GM20000 (cell line): ENCODE data around the gene ZNF865.

ENCODE experiments used
- DNase-seq: peaks from one replicate; pipeline ENCODE4 v3.0.0; 2012; ENCODE audit warnings: low spot score
- TF ChIP-seq, protein P1 (sequence below): IDR thresholded peaks from 2 replicates; pipeline ENCODE4 v1.5.1; 2012; ENCODE audit warnings: mild to moderate bottlenecking, control low read depth; ENCODE audit errors: extremely low read depth, missing control alignments

The ZNF865 gene

DNA sequence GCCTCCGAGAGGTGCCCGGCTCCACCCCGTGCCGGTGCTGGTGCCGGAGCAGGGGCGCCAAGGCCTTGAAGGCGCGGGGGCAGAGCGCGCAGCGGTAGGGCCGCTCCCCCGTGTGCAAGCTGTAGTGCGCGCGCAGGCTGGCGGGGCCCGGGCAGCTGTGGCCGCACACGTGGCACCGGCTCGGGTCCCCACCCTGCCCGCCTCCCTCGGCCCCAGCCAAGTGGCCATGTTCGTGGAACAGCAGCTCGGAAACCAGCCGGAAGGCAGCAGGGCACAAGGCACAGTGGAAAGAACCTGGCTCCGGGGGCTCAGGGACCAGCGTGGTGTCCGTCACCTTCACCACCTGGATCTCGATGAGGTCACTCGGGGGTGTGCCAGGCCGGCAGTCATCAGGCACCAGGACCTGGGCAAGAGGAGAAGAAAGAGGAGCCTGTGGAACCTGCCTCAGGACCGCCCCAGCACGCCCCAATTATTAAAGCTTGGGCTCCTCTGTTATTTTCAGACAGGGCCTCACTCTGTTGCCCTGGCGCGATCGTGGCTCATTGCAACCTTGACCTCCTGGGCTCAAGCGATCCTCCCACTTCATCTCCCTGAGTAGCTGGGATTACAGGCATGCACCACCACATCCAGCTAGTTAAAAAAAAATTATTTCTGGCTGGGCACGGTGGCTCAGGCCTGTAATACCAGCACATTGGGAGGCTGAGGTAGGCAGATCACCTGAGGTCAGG is 17.0 kb downstream of the ZNF865 start:
- peak; percentile 33 for DNase-seq
- TF ChIP-seq, protein P1, sequence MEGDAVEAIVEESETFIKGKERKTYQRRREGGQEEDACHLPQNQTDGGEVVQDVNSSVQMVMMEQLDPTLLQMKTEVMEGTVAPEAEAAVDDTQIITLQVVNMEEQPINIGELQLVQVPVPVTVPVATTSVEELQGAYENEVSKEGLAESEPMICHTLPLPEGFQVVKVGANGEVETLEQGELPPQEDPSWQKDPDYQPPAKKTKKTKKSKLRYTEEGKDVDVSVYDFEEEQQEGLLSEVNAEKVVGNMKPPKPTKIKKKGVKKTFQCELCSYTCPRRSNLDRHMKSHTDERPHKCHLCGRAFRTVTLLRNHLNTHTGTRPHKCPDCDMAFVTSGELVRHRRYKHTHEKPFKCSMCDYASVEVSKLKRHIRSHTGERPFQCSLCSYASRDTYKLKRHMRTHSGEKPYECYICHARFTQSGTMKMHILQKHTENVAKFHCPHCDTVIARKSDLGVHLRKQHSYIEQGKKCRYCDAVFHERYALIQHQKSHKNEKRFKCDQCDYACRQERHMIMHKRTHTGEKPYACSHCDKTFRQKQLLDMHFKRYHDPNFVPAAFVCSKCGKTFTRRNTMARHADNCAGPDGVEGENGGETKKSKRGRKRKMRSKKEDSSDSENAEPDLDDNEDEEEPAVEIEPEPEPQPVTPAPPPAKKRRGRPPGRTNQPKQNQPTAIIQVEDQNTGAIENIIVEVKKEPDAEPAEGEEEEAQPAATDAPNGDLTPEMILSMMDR = no peak

DNA sequence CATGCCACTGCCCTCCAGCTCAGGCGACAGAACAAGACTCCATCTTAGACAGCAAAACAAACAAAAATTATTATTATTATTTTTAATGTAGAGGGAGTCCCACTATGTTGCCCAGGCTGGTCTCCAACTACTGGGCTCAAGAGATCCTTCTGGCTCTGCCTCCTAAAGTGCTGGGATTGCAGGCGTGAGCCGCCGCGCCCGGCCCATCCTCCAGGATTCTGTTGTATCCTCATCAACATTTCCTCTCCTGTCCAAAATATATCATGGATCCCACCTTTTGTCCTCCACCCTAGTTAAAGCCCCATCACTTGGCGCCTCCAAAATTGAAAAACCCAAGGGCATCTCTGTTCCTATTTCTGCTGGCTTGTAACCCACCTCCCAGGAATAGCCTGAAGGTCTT is 17.7 kb downstream of the ZNF865 start:
- no peak for DNase-seq
- TF ChIP-seq, protein P1 = no peak

DNA sequence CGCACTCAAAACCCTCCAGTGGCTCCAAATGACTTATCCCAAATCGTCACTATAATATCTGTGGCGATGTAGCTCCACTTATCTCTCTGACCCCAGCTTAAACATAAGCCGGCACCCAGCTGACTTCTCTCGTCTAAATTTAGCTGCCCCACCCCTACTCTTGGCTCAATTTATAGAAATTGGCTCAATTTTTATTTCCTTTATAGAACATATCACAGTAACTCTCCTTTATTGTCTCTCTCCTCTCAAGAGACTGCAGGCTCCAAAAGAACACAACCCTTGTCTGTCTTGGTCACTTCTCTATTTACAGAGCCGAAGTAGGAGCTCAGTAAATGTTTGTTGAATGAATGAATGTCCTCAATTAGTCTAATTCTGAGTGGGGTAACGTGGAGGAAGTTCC is 18.1 kb downstream of the ZNF865 start:
- TF ChIP-seq, protein P1 = no peak
- no peak for DNase-seq

DNA sequence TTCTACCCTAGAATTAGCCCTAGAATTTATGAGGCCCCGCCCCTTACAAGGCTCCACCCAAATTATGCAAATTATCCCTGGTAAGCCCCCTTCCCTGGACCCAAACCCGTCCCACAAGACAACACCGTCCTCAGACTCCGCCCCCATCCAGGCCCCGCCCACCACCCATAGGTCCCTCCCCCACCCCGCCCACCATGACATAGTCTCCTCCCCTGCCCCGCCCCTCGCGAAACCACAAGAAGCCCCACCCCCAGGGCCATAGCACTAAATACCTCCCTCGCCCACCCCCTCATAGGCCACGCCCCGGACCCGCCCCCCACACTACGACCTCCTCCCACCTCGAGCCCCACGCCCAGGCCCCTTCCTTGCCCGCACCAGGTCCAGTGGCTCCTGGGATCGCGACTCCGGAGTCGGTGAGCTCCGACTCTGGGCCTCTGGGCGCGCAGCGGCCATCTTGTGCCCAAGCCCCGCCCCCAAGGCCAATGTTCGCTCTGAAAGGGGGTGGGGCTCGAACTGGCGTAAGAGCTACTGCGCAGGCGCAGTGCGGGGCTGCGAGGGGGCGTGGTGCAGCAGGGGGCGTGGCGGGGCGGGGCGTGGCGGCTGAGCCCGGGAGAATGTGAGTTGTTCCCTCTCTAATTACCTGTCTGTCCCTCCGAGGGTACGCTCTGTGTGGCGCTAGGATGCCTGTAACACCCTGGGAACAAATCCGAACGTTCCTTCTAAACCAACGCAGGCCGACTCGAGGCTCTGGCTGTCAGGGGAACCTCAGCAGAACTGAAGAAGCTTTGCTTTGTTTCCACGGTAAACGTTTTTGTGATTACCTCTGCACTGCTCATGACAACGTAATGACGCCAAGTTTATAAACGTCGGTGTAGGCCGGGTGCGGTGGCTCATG is 18.9 kb downstream of the ZNF865 start, which contains the start of gene ZNF784:
TSS of gene ZNF784 (minus strand) at position 458 of the 895 bp plus-strand sequence. CDS start at position 453, 5 bp downstream.
- DNase-seq = peak; percentile 96
- TF ChIP-seq, protein P1 = no peak

DNA sequence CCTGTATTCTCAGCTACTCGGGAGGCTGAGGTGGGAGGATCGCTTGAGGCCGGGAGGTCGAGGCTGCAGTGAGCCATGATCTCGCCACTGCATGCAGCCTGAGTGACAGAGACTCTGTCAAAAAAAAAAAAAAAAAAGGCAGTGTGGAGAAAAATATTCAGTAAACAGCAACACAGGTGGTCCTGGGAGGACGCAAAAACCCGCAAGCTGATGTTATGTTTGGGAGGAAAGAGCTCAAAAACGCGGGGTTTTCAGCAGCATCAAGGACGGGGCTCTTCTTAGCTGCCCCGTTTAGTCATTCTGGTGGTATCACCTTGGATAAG is 19.5 kb downstream of the ZNF865 start:
- DNase-seq = no peak
- TF ChIP-seq, protein P1 = no peak

DNA sequence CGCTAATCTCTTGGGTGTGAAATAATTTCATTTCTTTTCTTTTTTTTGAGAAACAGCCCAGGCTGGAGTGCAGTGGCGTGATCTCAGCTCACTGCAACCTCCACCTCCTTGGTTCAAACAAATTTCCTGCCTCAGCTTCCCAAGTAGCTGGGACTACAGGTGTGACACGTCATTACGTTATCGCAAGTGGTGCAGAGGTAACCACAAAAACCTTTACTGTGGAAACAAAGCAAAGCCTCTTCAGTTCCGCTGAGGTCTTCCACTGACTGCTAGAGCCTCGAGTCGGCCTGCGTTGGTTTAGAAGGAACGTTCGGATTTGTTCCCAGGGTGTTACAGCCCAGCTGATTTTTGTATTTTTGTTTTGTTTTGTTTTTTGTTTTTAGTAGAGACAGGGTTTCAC is 20.9 kb downstream of the ZNF865 start:
- TF ChIP-seq, protein P1 = no peak
- DNase-seq = no peak

DNA sequence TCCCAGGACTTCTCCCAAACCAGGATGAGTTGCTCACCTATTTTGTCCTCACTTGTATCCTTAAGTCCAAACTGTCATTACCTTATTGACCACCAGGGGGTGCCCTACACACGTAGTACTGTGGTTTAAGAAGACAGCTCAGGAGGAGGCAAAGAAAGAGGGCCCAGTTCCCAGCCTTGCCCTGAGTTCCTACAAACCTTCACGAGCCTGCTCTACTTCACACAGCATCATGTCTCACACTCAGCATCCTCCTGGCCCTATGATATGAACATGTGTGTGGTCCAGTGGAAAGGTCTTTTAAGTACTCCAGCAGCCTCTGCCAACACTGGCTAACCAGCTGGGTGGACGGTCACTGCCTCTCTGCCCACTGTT is 27.0 kb downstream of the ZNF865 start:
- peak; percentile 66 for DNase-seq
- TF ChIP-seq, protein P1 = peak; percentile 78
